ENCODE data around the gene SUSD1.

- TF ChIP-seq, protein P1, sequence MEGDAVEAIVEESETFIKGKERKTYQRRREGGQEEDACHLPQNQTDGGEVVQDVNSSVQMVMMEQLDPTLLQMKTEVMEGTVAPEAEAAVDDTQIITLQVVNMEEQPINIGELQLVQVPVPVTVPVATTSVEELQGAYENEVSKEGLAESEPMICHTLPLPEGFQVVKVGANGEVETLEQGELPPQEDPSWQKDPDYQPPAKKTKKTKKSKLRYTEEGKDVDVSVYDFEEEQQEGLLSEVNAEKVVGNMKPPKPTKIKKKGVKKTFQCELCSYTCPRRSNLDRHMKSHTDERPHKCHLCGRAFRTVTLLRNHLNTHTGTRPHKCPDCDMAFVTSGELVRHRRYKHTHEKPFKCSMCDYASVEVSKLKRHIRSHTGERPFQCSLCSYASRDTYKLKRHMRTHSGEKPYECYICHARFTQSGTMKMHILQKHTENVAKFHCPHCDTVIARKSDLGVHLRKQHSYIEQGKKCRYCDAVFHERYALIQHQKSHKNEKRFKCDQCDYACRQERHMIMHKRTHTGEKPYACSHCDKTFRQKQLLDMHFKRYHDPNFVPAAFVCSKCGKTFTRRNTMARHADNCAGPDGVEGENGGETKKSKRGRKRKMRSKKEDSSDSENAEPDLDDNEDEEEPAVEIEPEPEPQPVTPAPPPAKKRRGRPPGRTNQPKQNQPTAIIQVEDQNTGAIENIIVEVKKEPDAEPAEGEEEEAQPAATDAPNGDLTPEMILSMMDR (IDR thresholded peaks at IDR 0.05; ENCODE audit: borderline replicate concordance, extremely low read depth, low read length, poor library complexity, severe bottlenecking): no peak
- TF ChIP-seq EZH2 (IDR thresholded peaks at IDR 0.05; ENCODE audit: borderline replicate concordance, low read depth, low read length, severe bottlenecking): no peak
Measured at GRCh38 chr9:112169368-112169767, 5.7 kb downstream of the SUSD1 start.

Data from DND-41 (cell line).